Cardiac fibroblast (primary cell): ENCODE data around the gene AFAP1L1.

Source experiments
- DNase-seq, 2 donors: peaks; one replicate each; pipeline versions ENCODE4 v3.0.0 to v3.0.0-alpha.2; 2010; ENCODE audit warnings: low read depth in 2 of 2
- H3K4me3 ChIP-seq, 2 donors: replicated peaks in 1 of 2; 1 replicate in 1 of 2; 2 replicates in 1 of 2; pipeline ENCODE4 v1.5.1; 2011; ENCODE audit warnings: low read depth in 2 of 2, low read length in 2 of 2, mild to moderate bottlenecking in 2 of 2, moderate library complexity in 1 of 2
- TF ChIP-seq, protein P1 (sequence below): IDR thresholded peaks from one replicate; pipeline ENCODE4 v1.5.1; 2011; ENCODE audit warnings: low read depth, mild to moderate bottlenecking, low read length, inconsistent platforms

AFAP1L1 gene

GRCh38 chr5:149367249-149367971 is 95.8 kb downstream of the AFAP1L1 start:
- DNase-seq = peak; percentile 78 to 79
- TF ChIP-seq, protein P1, sequence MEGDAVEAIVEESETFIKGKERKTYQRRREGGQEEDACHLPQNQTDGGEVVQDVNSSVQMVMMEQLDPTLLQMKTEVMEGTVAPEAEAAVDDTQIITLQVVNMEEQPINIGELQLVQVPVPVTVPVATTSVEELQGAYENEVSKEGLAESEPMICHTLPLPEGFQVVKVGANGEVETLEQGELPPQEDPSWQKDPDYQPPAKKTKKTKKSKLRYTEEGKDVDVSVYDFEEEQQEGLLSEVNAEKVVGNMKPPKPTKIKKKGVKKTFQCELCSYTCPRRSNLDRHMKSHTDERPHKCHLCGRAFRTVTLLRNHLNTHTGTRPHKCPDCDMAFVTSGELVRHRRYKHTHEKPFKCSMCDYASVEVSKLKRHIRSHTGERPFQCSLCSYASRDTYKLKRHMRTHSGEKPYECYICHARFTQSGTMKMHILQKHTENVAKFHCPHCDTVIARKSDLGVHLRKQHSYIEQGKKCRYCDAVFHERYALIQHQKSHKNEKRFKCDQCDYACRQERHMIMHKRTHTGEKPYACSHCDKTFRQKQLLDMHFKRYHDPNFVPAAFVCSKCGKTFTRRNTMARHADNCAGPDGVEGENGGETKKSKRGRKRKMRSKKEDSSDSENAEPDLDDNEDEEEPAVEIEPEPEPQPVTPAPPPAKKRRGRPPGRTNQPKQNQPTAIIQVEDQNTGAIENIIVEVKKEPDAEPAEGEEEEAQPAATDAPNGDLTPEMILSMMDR = peak; percentile 85

DNA sequence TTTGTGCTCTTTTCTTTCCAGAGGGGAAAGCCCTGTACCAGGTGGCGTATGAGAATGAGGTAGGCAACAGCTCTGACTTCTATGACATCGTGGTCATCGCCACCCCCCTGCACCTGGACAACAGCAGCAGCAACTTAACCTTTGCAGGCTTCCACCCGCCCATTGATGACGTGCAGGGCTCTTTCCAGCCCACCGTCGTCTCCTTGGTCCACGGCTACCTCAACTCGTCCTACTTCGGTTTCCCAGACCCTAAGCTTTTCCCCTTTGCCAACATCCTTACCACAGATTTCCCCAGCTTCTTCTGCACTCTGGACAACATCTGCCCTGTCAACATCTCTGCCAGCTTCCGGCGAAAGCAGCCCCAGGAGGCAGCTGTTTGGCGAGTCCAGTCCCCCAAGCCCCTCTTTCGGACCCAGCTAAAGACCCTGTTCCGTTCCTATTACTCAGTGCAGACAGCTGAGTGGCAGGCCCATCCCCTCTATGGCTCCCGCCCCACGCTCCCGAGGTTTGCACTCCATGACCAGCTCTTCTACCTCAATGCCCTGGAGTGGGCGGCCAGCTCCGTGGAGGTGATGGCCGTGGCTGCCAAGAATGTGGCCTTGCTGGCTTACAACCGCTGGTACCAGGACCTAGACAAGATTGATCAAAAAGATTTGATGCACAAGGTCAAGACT is 96.5 kb downstream of the AFAP1L1 start:
- DNase-seq = no peak
- TF ChIP-seq, protein P1 = no peak

More at GRCh38 chr5:149367249-149367971, 95.8 kb downstream of the AFAP1L1 start:
- no peak overlapping the region for H3K4me3 ChIP-seq

DNA sequence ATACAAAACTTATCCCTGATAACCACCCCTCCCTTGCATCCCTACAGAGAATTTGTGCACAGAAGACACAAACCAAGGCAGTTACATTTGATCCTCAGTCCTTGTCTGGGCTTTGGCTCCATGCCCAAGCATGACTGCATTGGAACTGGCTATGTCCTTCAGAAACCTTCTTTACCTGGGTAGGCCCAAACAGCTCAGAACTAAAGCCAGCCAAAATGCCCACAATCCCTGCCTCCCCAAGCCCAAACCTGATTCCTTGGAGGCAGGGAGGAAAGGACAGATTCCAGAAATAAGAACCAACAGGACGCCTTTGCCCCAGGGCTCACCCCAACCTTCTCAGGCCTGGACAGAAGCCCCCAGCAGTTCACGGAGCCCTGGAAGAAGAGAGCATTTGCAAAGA is 99.2 kb downstream of the AFAP1L1 start:
- no peak overlapping the region for H3K4me3 ChIP-seq
- DNase-seq = no peak
- TF ChIP-seq, protein P1 = no peak

More for the DNA sequence above, 96.5 kb downstream of the AFAP1L1 start:
- no peak overlapping the region for H3K4me3 ChIP-seq

- DNase-seq = peak; percentile 64 to 68
- H3K4me3 ChIP-seq = no peak overlapping the region
- TF ChIP-seq, protein P1 = peak; percentile 86
Observed at GRCh38 chr5:149371296-149371962, 99.8 kb downstream of the AFAP1L1 start.

GRCh38 chr5:149372076-149372795 is 100.6 kb downstream of the AFAP1L1 start:
- DNase-seq = no peak
- TF ChIP-seq, protein P1 = no peak
- H3K4me3 ChIP-seq = no peak overlapping the region

- TF ChIP-seq, protein P1 = no peak
- no peak for DNase-seq
- no peak overlapping the region for H3K4me3 ChIP-seq
Observed at GRCh38 chr5:149372932-149373331, 101.3 kb downstream of the AFAP1L1 start.
